ENCODE measurements around the gene SLC22A23. TPM values are rescaled to one million over a fixed set of nuclear protein-coding genes. Genes with fewer than 3 reads are reported as not detected.

SLC22A23 gene
- total and polyA plus RNA-seq, 2 donors (not counting 1 experiment from before 2014, with no cell fraction given), result 0.18 to 1.4 TPM

- intact Hi-C loops (cut with micrococcal nuclease), result no loop called here
- ATAC-seq (ENCODE audit: low read depth) (no peak), DNase-seq (no peak)
- H3K36me3 ChIP-seq (replicated peaks in 1 of 2; ENCODE audit: control extremely low read depth in 1 of 2, control insufficient read depth in 1 of 2, extremely low read depth in 1 of 2, insufficient read depth in 2 of 2, low read length in 1 of 2), result no peaks in the 10 kb centered on the region
- no peaks in the 10 kb centered on the region for H3K9me3 ChIP-seq (ENCODE audit: control extremely low read depth in 1 of 3, control insufficient read depth in 2 of 3, insufficient read depth in 1 of 3, low read length in 2 of 3)
- ChIA-PET CTCF (no interaction called here), POLR2A (no interaction called here)
- H3K27me3 ChIP-seq (replicated peaks in 1 of 4; ENCODE audit: control extremely low read depth in 1 of 4, control insufficient read depth in 3 of 4, insufficient read depth in 4 of 4, low read length in 3 of 4), result peaks cover 0 to 4% (median 0%) of the 10 kb centered on the region in 4 experiments
- no peak overlapping the region for H3K4me3 ChIP-seq (ENCODE audit: control extremely low read depth in 1 of 5, extremely low read depth in 1 of 5, insufficient read depth in 1 of 5, low read depth in 2 of 5, low read length in 4 of 5)
- peaks cover 3 to 10% of the 10 kb centered on the region in 2 donors for H3K4me1 ChIP-seq (ENCODE audit: control insufficient read depth in 2 of 2, insufficient read depth in 2 of 2, low read length in 2 of 2)
- no peak overlapping the region for H3K27ac Mint-ChIP-seq
- H3K79me2 ChIP-seq (ENCODE audit: control insufficient read depth, insufficient read depth, low read length), result no peaks in the 10 kb centered on the region
- peaks cover 24% of the 10 kb centered on the region for H3K27me3 Mint-ChIP-seq
- no peak for TF ChIP-seq CTCF (IDR thresholded peaks at IDR 0.05)
- TF ChIP-seq EZH2 (IDR thresholded peaks at IDR 0.05; ENCODE audit: borderline replicate concordance, insufficient read depth, low read depth, low read length, poor library complexity, severe bottlenecking), result no peak
- no peaks in the 10 kb centered on the region for H4K20me1 ChIP-seq (ENCODE audit: control insufficient read depth, insufficient read depth, low read length, poor library complexity, severe bottlenecking)
- H3K27ac ChIP-seq (ENCODE audit: low read length in 2 of 2), result no peak overlapping the region
- H2AFZ ChIP-seq (ENCODE audit: insufficient read depth, low read depth, low read length, poor library complexity, severe bottlenecking), result no peak overlapping the region
- peaks cover 18% of the 10 kb centered on the region for H3K4me1 Mint-ChIP-seq
- no peak overlapping the region for H3K4me3 Mint-ChIP-seq
- no peaks in the 10 kb centered on the region for H3K9me3 Mint-ChIP-seq (ENCODE audit: insufficient read depth)
- H3K4me2 ChIP-seq (replicated peaks; ENCODE audit: low read depth, low read length, poor library complexity, severe bottlenecking), result no peak overlapping the region
- 96% methylated on average over 4 of the region's 9 CpGs for WGBS (ENCODE audit: insufficient coverage)
- H3K9ac ChIP-seq (ENCODE audit: low read length), result no peak overlapping the region
Observed at GRCh38 chr6:3406362-3406821, 50.5 kb downstream of the SLC22A23 start.

- Mint-ChIP-seq H3K4me1 (peaks cover 13% of the 10 kb centered on the region), H3K9me3 (ENCODE audit: insufficient read depth) (no peaks in the 10 kb centered on the region), H3K27ac (no peak overlapping the region), H3K27me3 (peaks cover 24% of the 10 kb centered on the region), H3K4me3 (no peak overlapping the region)
- TF ChIP-seq EZH2 (IDR thresholded peaks at IDR 0.05; ENCODE audit: borderline replicate concordance, insufficient read depth, low read depth, low read length, poor library complexity, severe bottlenecking) (no peak), CTCF (IDR thresholded peaks at IDR 0.05) (no peak)
- Histone ChIP-seq H3K4me3 (ENCODE audit: control extremely low read depth in 1 of 5, extremely low read depth in 1 of 5, insufficient read depth in 1 of 5, low read depth in 2 of 5, low read length in 4 of 5) (no peak overlapping the region), H4K20me1 (ENCODE audit: control insufficient read depth, insufficient read depth, low read length, poor library complexity, severe bottlenecking) (no peaks in the 10 kb centered on the region), H3K9me3 (ENCODE audit: control extremely low read depth in 1 of 3, control insufficient read depth in 2 of 3, insufficient read depth in 1 of 3, low read length in 2 of 3) (no peaks in the 10 kb centered on the region), H3K27me3 (replicated peaks in 1 of 4; ENCODE audit: control extremely low read depth in 1 of 4, control insufficient read depth in 3 of 4, insufficient read depth in 4 of 4, low read length in 3 of 4) (peaks cover 0 to 4% (median 0%) of the 10 kb centered on the region in 4 experiments), H3K9ac (ENCODE audit: low read length) (no peak overlapping the region), H3K79me2 (ENCODE audit: control insufficient read depth, insufficient read depth, low read length) (no peaks in the 10 kb centered on the region), H3K27ac (ENCODE audit: low read length in 2 of 2) (no peak overlapping the region), H3K4me2 (replicated peaks; ENCODE audit: low read depth, low read length, poor library complexity, severe bottlenecking) (no peak overlapping the region), H3K36me3 (replicated peaks in 1 of 2; ENCODE audit: control extremely low read depth in 1 of 2, control insufficient read depth in 1 of 2, extremely low read depth in 1 of 2, insufficient read depth in 2 of 2, low read length in 1 of 2) (no peaks in the 10 kb centered on the region), H2AFZ (ENCODE audit: insufficient read depth, low read depth, low read length, poor library complexity, severe bottlenecking) (no peak overlapping the region), H3K4me1 (ENCODE audit: control insufficient read depth in 2 of 2, insufficient read depth in 2 of 2, low read length in 2 of 2) (peaks cover 3 to 6% of the 10 kb centered on the region in 2 donors)
- ATAC-seq (ENCODE audit: low read depth) (no peak), DNase-seq (no peak)
- intact Hi-C loops (cut with micrococcal nuclease), result no loop called here
- ChIA-PET CTCF (no interaction called here), POLR2A (no interaction called here)
Observed at GRCh38 chr6:3405679-3406078, 51.2 kb downstream of the SLC22A23 start.
